Mesothelial cell of epicardium (in vitro differentiated cells): ENCODE results near the gene TCHP. TPM values are rescaled to one million over a fixed set of nuclear protein-coding genes. Genes with fewer than 3 reads are reported as not detected.

Source experiments
- DNase-seq, 2 experiments: peaks; one replicate each; pipeline ENCODE4 v3.0.0; 2021; ENCODE audit warnings: low spot score in 2 of 2; ENCODE audit not compliant: unreplicated experiment in 2 of 2
- H3K27ac Mint-ChIP-seq: 2 replicates; pipeline ENCODE4 v1.8.0; 2021; ENCODE audit warnings: mixed read lengths
- H3K27me3 Mint-ChIP-seq: 2 replicates; pipeline ENCODE4 v1.8.0; 2021; ENCODE audit warnings: low read depth, mixed read lengths
- H3K36me3 Mint-ChIP-seq: 2 replicates; pipeline ENCODE4 v1.8.0; 2021; ENCODE audit warnings: mixed read lengths
- H3K4me1 Mint-ChIP-seq: 2 replicates; pipeline ENCODE4 v1.8.0; 2021; ENCODE audit warnings: mixed read lengths
- H3K4me3 Mint-ChIP-seq: 2 replicates; pipeline ENCODE4 v1.8.0; 2021; ENCODE audit warnings: mild to moderate bottlenecking, moderate library complexity, mixed read lengths
- H3K9me3 Mint-ChIP-seq: 2 replicates; pipeline ENCODE4 v1.8.0; 2021; ENCODE audit warnings: mixed read lengths
- CTCF ChIP-seq: fragments of 200-600 bp; sonication (generic); IDR thresholded peaks from one replicate; pipeline ENCODE4 v1.5.0; 2021; ENCODE audit warnings: antibody characterized with exemption; ENCODE audit not compliant: unreplicated experiment
- total RNA-seq: library from RNA; stranded (reverse); gene quantifications from 3 replicates; pipeline ENCODE4 v1.2.1, GENCODE V29; 2021

Gene TCHP
- total RNA-seq, 1 donor from 2014 or later: 18.0 TPM

DNA sequence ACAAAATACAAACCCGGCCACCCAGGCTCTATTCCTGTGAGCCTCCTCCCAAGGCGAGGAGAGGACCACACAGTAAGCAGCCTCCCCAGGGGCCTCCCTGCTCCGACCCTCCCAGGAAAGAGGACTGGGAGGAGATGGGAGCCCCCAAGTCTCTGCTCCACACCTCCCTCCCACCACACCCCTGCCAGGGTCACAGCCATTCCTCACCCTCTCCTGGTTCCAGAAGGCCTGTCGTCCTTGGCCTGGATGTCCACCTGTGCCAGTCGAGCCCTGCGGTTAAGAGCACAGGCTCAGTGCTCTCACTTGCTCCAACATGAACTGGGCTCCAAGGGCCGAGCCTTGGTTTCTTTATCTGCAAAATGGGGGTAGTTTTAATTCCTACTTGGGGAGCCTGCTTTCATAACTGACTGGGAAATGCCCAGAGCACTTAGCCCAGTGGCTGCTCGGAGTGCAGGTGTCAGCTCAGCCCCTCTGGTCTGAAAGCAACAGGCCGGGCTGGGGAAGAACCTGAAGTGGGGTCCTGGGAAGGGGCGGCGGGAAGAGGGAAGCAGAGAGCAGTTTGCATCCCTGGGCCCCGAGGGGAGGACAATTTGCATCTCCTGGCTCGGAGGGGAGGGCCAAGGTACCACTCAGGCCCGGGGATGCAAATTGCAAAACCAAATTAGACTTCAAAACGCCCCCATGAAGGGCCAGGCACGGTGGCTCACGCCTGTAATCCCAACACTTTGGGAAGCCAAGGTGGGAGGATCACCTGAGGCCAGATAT lies 23.6 kb downstream of the TCHP start:
- H3K27me3 Mint-ChIP-seq: no peaks in the 10 kb centered on the region
- no peak for DNase-seq
- no peaks in the 10 kb centered on the region for H3K9me3 Mint-ChIP-seq
- no peak overlapping the region for H3K27ac Mint-ChIP-seq
- no peak overlapping the region for H3K4me3 Mint-ChIP-seq
- H3K4me1 Mint-ChIP-seq: no peaks in the 10 kb centered on the region
- peaks cover 12% of the 10 kb centered on the region for H3K36me3 Mint-ChIP-seq
- TF ChIP-seq CTCF: no peak

DNA sequence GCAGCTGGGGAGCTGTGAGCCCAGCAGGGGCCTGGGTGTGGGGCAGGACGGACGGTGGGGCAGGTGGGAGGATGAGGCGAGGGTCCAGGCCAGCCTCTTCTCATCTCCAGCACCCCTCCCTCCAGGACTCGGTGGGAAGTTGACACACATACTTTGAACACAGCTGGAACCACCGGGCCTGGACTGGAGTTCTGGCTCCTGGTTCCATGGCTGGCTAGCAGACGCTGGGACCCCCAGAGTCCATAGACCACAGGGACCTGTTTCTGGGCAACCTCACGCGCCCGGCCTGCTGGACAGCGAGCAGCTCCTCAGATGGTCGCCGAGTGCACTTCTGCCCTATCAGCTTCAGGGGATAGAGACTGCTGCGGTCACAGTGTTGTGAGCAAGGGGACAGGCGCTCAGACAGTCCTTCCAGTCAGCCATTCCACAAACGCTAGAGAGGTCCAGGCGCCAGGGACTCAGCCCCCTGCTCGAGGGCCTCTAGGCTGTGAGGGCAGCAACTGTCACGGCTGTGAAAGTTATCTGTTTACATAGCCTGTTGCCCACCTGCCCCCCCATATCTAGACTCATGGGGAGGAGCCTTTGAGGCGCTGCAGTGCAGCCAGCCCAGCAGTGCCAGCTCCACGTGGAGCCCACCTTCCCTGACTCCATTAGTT lies 25.2 kb downstream of the TCHP start:
- Mint-ChIP-seq H3K36me3 (peaks cover 4% of the 10 kb centered on the region), H3K27me3 (no peaks in the 10 kb centered on the region), H3K27ac (no peak overlapping the region), H3K4me3 (no peak overlapping the region), H3K9me3 (no peaks in the 10 kb centered on the region), H3K4me1 (no peaks in the 10 kb centered on the region)
- no peak for DNase-seq
- TF ChIP-seq CTCF: no peak

DNA sequence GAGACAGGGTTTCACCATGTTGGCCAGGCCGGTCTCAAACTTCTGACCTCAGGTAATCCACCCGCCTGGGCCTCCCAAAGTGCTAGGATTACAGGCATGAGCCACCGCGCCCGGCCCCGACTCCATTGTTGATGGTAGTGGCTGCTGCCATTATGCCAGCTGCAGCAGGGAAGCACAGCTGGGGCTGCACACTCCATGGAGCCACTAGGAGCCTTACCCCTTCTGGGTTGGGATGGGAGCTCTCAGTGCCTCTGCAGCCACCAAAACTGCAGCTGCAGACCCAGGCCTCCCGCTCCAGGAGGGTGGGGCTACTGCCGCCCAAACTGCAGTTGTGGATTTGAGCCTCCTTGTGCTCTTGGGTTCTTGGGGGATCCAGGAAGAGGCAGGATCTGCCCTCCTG lies 25.9 kb downstream of the TCHP start:
- Mint-ChIP-seq H3K27me3 (no peaks in the 10 kb centered on the region), H3K9me3 (no peaks in the 10 kb centered on the region), H3K36me3 (peaks cover 4% of the 10 kb centered on the region), H3K4me1 (no peaks in the 10 kb centered on the region), H3K27ac (no peak overlapping the region), H3K4me3 (no peak overlapping the region)
- no peak for TF ChIP-seq CTCF
- no peak for DNase-seq

DNA sequence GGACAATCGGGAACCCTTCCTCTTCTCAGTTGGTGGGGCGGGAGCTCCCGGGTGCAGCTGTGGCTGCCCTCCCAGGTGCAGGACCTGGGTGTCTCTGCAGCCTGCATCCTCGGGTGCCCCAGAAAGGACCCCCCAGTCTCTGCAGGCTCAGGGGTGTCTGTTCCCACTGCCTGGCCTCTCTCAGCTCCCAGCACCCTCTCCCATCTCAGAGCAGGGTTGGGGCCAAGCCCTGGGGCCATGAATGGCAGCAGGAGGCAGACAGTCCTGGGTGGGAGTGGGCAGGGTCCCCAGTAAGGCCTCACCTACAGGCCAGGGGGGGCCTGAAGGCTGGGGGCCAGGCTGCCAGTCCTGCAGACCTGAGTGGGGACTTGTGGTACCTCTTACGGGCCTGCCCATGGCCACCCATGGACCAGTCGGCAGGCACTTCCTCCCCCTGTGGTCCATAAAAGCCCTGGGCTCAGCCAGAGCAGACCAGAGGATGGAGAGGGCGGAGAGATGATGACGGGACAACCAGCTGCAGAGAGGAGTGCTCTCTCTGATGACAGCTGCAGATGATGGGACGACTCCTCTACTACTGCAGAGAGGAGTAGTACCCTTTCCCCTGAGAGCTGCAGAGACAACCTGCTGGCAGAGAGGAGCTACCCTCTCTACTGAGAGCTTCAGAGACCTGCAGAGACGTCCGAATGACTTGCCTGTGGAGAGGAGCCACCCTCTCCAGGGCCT lies 26.6 kb downstream of the TCHP start:
- Mint-ChIP-seq H3K4me3 (no peak overlapping the region), H3K27me3 (no peaks in the 10 kb centered on the region), H3K36me3 (peaks cover 8% of the 10 kb centered on the region), H3K4me1 (no peaks in the 10 kb centered on the region), H3K9me3 (no peaks in the 10 kb centered on the region), H3K27ac (no peak overlapping the region)
- no peak for TF ChIP-seq CTCF
- no peak for DNase-seq

- H3K4me3 Mint-ChIP-seq: no peak overlapping the region
- H3K4me1 Mint-ChIP-seq: no peaks in the 10 kb centered on the region
- DNase-seq: no peak
- H3K27ac Mint-ChIP-seq: no peak overlapping the region
- H3K36me3 Mint-ChIP-seq: peaks cover 17% of the 10 kb centered on the region
- H3K27me3 Mint-ChIP-seq: no peaks in the 10 kb centered on the region
- no peaks in the 10 kb centered on the region for H3K9me3 Mint-ChIP-seq
- TF ChIP-seq CTCF: peak; percentile 45
Observed at GRCh38 chr12:109927622-109928021, 27.5 kb downstream of the TCHP start.
